Measurements from ENCODE around the gene NRP1.
"Not testable (repeated sequence)": the region's sequence is repeated elsewhere in the genome, so short reads cannot be mapped to it uniquely, and the experiment has no call there.

The NRP1 gene

GRCh38 chr10:33233221-33233620, 101.2 kb downstream of the NRP1 start:
- no peaks in the 10 kb centered on the region; a peak in 1 of 20 replicates for H3K4me1 ChIP-seq
- H3K27me3 ChIP-seq = no peaks in the 10 kb centered on the region
- no peak overlapping the region for H3K4me2 ChIP-seq
- no peak overlapping the region for H3K9ac ChIP-seq
- H3K9me3 ChIP-seq (replicated peaks in 1 of 11) = no peaks in the 10 kb centered on the region
- no peak for TF ChIP-seq Cebpa-rat (IDR thresholded peaks at IDR 0.05)
- H4K20me1 ChIP-seq = peaks cover 0 to 100% (median 0%) of the 10 kb centered on the region in 11 experiments; a peak in 6 of 22 replicates
- no peak overlapping the region for H3K27ac ChIP-seq
- H3K36me3 ChIP-seq = peaks cover 0 to 99% (median 0%) of the 10 kb centered on the region in 11 experiments; a peak in 6 of 22 replicates
- H3K4me3 ChIP-seq = no peak overlapping the region

- TF ChIP-seq Cebpa-rat (IDR thresholded peaks at IDR 0.05) = no peak
These were observed 102.7 kb downstream of the NRP1 start for GRCh38 chr10:33231621-33232350.

DNA sequence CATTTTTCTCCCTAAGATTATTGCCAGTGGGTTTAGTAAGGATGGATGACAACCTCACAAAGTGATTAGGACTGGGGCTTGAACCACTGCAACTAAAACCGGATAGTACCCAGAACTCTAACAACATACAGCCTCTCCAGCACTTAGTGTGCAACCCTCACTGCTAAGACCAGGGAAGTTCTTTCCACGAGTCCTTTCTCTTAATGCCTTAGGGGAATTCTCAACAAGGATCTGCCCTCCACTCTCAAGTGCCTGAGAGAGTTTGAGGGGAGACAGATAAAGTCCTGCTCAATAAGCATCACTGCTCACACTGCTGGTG, 104.6 kb downstream of the NRP1 start:
- Histone ChIP-seq H3K4me3 (no peak overlapping the region), H3K27ac (no peak overlapping the region), H3K36me3 (peaks cover 0 to 99% (median 0%) of the 10 kb centered on the region in 11 experiments; a peak in 7 of 22 replicates), H3K27me3 (no peaks in the 10 kb centered on the region), H4K20me1 (peaks cover 0 to 100% (median 0%) of the 10 kb centered on the region in 11 experiments; a peak in 6 of 22 replicates), H3K9me3 (replicated peaks in 1 of 11) (no peaks in the 10 kb centered on the region), H3K4me2 (no peak overlapping the region), H3K9ac (no peak overlapping the region), H3K4me1 (peaks cover 0 to 8% (median 0%) of the 10 kb centered on the region in 10 experiments; a peak in 6 of 20 replicates)
- no peak for TF ChIP-seq Cebpa-rat (IDR thresholded peaks at IDR 0.05)

More at GRCh38 chr10:33231621-33232350, 102.7 kb downstream of the NRP1 start:
- H3K4me3 ChIP-seq = no peak overlapping the region
- H3K4me1 ChIP-seq = peaks cover 0 to 8% (median 0%) of the 10 kb centered on the region in 10 experiments; a peak in 6 of 20 replicates
- H3K4me2 ChIP-seq = no peak overlapping the region
- H3K27me3 ChIP-seq = no peaks in the 10 kb centered on the region
- no peaks in the 10 kb centered on the region for H3K9me3 ChIP-seq (replicated peaks in 1 of 11)
- H3K9ac ChIP-seq = no peak overlapping the region
- H3K36me3 ChIP-seq = peaks cover 0 to 99% (median 0%) of the 10 kb centered on the region in 11 experiments; a peak in 6 of 22 replicates
- peaks cover 0 to 100% (median 0%) of the 10 kb centered on the region in 11 experiments; a peak in 6 of 22 replicates for H4K20me1 ChIP-seq
- H3K27ac ChIP-seq = no peak overlapping the region

- TF ChIP-seq Cebpa-rat (IDR thresholded peaks at IDR 0.05) = no peak
- H4K20me1 ChIP-seq = peaks cover 0 to 100% (median 0%) of the 10 kb centered on the region in 11 experiments; a peak in 6 of 22 replicates
- H3K4me1 ChIP-seq = peaks cover 0 to 8% (median 0%) of the 10 kb centered on the region in 10 experiments; a peak in 6 of 20 replicates
- H3K27ac ChIP-seq = no peak overlapping the region
- no peaks in the 10 kb centered on the region for H3K9me3 ChIP-seq (replicated peaks in 1 of 11)
- peaks cover 0 to 99% (median 0%) of the 10 kb centered on the region in 11 experiments; a peak in 7 of 22 replicates for H3K36me3 ChIP-seq
- no peak overlapping the region for H3K9ac ChIP-seq
- H3K4me2 ChIP-seq = 0 out of 22 replicates have a peak overlapping the region, but pooled peaks of 1 of the 11 experiments have one; percentile 9
- H3K27me3 ChIP-seq = no peaks in the 10 kb centered on the region
- no peak overlapping the region for H3K4me3 ChIP-seq
These were observed 105.1 kb downstream of the NRP1 start for GRCh38 chr10:33229252-33229948.

- Histone ChIP-seq H3K4me1 (peaks cover 0 to 8% (median 0%) of the 10 kb centered on the region in 10 experiments; a peak in 6 of 20 replicates), H3K27me3 (no peaks in the 10 kb centered on the region), H3K4me3 (no peak overlapping the region), H3K9ac (no peak overlapping the region), H3K27ac (no peak overlapping the region), H3K36me3 (peaks cover 0 to 99% (median 0%) of the 10 kb centered on the region in 11 experiments; a peak in 7 of 22 replicates), H3K4me2 (no peak overlapping the region), H3K9me3 (replicated peaks in 1 of 11) (no peaks in the 10 kb centered on the region; a peak in 1 of 22 replicates), H4K20me1 (peaks cover 0 to 100% (median 0%) of the 10 kb centered on the region in 11 experiments; a peak in 6 of 22 replicates)
- no peak for TF ChIP-seq Cebpa-rat (IDR thresholded peaks at IDR 0.05)
These were observed 106.0 kb downstream of the NRP1 start for GRCh38 chr10:33228426-33228825.

DNA sequence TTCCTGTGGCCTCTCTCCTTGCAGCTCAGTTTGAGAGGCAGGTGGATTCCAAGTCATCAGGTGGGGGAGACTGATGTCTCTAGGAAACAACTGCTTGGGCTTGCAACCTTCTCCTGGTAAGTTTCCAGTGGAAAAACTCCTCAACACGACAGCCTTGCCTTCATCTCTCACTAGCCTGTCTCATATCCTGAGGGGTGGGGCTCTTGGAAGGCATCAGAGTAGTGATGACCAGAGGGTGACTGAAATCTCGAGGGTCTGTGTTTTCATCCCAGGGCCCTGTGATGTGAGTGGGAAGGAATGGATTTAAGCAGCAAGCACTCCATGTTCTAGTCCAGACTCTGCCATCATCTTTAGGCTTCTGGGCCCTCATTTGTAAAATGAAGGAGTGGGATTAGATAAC, 107.0 kb downstream of the NRP1 start:
- H3K4me3 ChIP-seq = no peak overlapping the region
- no peaks in the 10 kb centered on the region for H3K27me3 ChIP-seq
- H3K27ac ChIP-seq = no peak overlapping the region
- peaks cover 0 to 99% (median 0%) of the 10 kb centered on the region in 11 experiments; a peak in 7 of 22 replicates for H3K36me3 ChIP-seq
- peak overlapping the region in 5 of 11 experiments; percentile 6 to 32 (median 11); a peak in 5 of 22 replicates for H3K4me2 ChIP-seq
- H4K20me1 ChIP-seq = peaks cover 0 to 100% (median 0%) of the 10 kb centered on the region in 11 experiments; a peak in 6 of 22 replicates
- peaks cover 0 to 6% (median 0%) of the 10 kb centered on the region in 11 experiments; a peak in 1 of 22 replicates for H3K9me3 ChIP-seq (replicated peaks in 1 of 11)
- H3K4me1 ChIP-seq = peaks cover 0 to 8% (median 0%) of the 10 kb centered on the region in 10 experiments; a peak in 6 of 20 replicates
- H3K9ac ChIP-seq = no peak overlapping the region
- TF ChIP-seq Cebpa-rat (IDR thresholded peaks at IDR 0.05) = no peak

- H3K27ac ChIP-seq = no peak overlapping the region
- H3K27me3 ChIP-seq = no peaks in the 10 kb centered on the region
- no peak overlapping the region for H3K4me2 ChIP-seq
- H3K4me1 ChIP-seq = peaks cover 0 to 8% (median 0%) of the 10 kb centered on the region in 10 experiments; a peak in 6 of 20 replicates
- no peak for TF ChIP-seq Cebpa-rat (IDR thresholded peaks at IDR 0.05)
- peaks cover 0 to 100% (median 0%) of the 10 kb centered on the region in 11 experiments; a peak in 6 of 22 replicates for H4K20me1 ChIP-seq
- H3K36me3 ChIP-seq = peaks cover 0 to 100% (median 0%) of the 10 kb centered on the region in 11 experiments; a peak in 7 of 22 replicates
- peaks cover 0 to 10% (median 0%) of the 10 kb centered on the region in 11 experiments; a peak in 3 of 22 replicates for H3K9me3 ChIP-seq (replicated peaks in 1 of 11)
- no peak overlapping the region for H3K4me3 ChIP-seq
- H3K9ac ChIP-seq = no peak overlapping the region
These were observed 110.1 kb downstream of the NRP1 start for GRCh38 chr10:33224251-33224965.

- peaks cover 0 to 10% (median 0%) of the 10 kb centered on the region in 11 experiments; a peak in 3 of 22 replicates for H3K9me3 ChIP-seq (replicated peaks in 1 of 11)
- H3K4me2 ChIP-seq = no peak overlapping the region
- H3K4me3 ChIP-seq = no peak overlapping the region
- TF ChIP-seq Cebpa-rat (IDR thresholded peaks at IDR 0.05) = no peak
- H4K20me1 ChIP-seq = peaks cover 0 to 100% (median 0%) of the 10 kb centered on the region in 11 experiments; a peak in 6 of 22 replicates
- H3K36me3 ChIP-seq = peaks cover 0 to 100% (median 0%) of the 10 kb centered on the region in 11 experiments; a peak in 7 of 22 replicates
- H3K9ac ChIP-seq = no peak overlapping the region
- no peak overlapping the region for H3K27ac ChIP-seq
- H3K4me1 ChIP-seq = peaks cover 0 to 8% (median 0%) of the 10 kb centered on the region in 10 experiments; a peak in 5 of 20 replicates
- H3K27me3 ChIP-seq = no peaks in the 10 kb centered on the region
These were observed 111.0 kb downstream of the NRP1 start for GRCh38 chr10:33223326-33224000.

- Histone ChIP-seq H3K36me3 (peaks cover 0 to 100% (median 0%) of the 10 kb centered on the region in 11 experiments; a peak in 7 of 22 replicates), H3K9me3 (replicated peaks in 1 of 11) (peaks cover 0 to 10% (median 0%) of the 10 kb centered on the region in 11 experiments; a peak in 3 of 22 replicates), H4K20me1 (peaks cover 0 to 99% (median 0%) of the 10 kb centered on the region in 11 experiments; a peak in 5 of 22 replicates)
- H3K27me3 ChIP-seq, H3K27ac ChIP-seq, H3K4me3 ChIP-seq, H3K4me2 ChIP-seq, H3K9ac ChIP-seq, H3K4me1 ChIP-seq: not testable (repeated sequence)
These were observed 112.2 kb downstream of the NRP1 start for GRCh38 chr10:33222304-33222703.
